Prostate gland (tissue), 2 donors: ENCODE results near the gene CD58.
"Not testable (repeated sequence)": the region's sequence is repeated elsewhere in the genome, so short reads cannot be mapped to it uniquely, and the experiment has no call there.

Source experiments
- POLR2A ChIP-seq: fragments of 450-650 bp; IDR thresholded peaks from one replicate; pipeline ENCODE4 v1.6.1; 2016; ENCODE audit warnings: antibody characterized with exemption, mild to moderate bottlenecking
- POLR2AphosphoS5 ChIP-seq: sonication (generic); formaldehyde crosslinking; IDR thresholded peaks from one replicate; pipeline ENCODE4 v1.6.1; 2017; ENCODE audit warnings: antibody characterized with exemption
- TF ChIP-seq, protein P1 (sequence below), 4 experiments: fragments of 200-600 bp in 2 of 4; fragments of 450-650 bp in 2 of 4; sonication (generic) in 2 of 4; IDR thresholded peaks; 1 replicate in 3 of 4; 2 replicates in 1 of 4; pipeline ENCODE4 v1.5.1; 2016 to 2019; ENCODE audit warnings: antibody characterized with exemption in 4 of 4, mild to moderate bottlenecking in 2 of 4, moderate library complexity in 2 of 4

GRCh38 chr1:116609801-116610371, 39.1 kb upstream of the CD58 start:
- TF ChIP-seq, protein P1, sequence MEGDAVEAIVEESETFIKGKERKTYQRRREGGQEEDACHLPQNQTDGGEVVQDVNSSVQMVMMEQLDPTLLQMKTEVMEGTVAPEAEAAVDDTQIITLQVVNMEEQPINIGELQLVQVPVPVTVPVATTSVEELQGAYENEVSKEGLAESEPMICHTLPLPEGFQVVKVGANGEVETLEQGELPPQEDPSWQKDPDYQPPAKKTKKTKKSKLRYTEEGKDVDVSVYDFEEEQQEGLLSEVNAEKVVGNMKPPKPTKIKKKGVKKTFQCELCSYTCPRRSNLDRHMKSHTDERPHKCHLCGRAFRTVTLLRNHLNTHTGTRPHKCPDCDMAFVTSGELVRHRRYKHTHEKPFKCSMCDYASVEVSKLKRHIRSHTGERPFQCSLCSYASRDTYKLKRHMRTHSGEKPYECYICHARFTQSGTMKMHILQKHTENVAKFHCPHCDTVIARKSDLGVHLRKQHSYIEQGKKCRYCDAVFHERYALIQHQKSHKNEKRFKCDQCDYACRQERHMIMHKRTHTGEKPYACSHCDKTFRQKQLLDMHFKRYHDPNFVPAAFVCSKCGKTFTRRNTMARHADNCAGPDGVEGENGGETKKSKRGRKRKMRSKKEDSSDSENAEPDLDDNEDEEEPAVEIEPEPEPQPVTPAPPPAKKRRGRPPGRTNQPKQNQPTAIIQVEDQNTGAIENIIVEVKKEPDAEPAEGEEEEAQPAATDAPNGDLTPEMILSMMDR (IDR thresholded peaks at IDR 0.05), result not testable (repeated sequence)
- TF ChIP-seq POLR2A, POLR2AphosphoS5: not testable (repeated sequence)
